Iris pigment epithelial cell (primary cell): Measurements from ENCODE around the gene TPM3.
"Not testable (repeated sequence)": the region's sequence is repeated elsewhere in the genome, so short reads cannot be mapped to it uniquely, and the experiment has no call there.

ENCODE experiments used
- DNase-seq: peaks from one replicate; pipeline ENCODE4 v3.0.0-alpha.2; 2011; ENCODE audit warnings: low read depth

The TPM3 gene

GRCh38 chr1:154205778-154206177, 13.9 kb upstream of the TPM3 start:
- not testable (repeated sequence) for DNase-seq

- DNase-seq, result no peak
These were observed 7.6 kb upstream of the TPM3 start for GRCh38 chr1:154199563-154199879.

GRCh38 chr1:154198756-154199562, 7.1 kb upstream of the TPM3 start:
- peak; percentile 69 for DNase-seq

- no peak for DNase-seq
These were observed 1.9 kb upstream of the TPM3 start for GRCh38 chr1:154193821-154194220.

GRCh38 chr1:154192476-154192875, 576 bp upstream of the TPM3 start:
- DNase-seq, result no peak

- peak; percentile 58 for DNase-seq
These were observed 1.4 kb downstream of the TPM3 start for GRCh38 chr1:154190550-154190949.

GRCh38 chr1:154186852-154187501, 4.9 kb downstream of the TPM3 start:
- DNase-seq, result no peak

- DNase-seq, result peak; percentile 56
These were observed 5.7 kb downstream of the TPM3 start for GRCh38 chr1:154186177-154186576.

GRCh38 chr1:154183046-154183915, 8.6 kb downstream of the TPM3 start:
- peak; percentile 97 for DNase-seq

GRCh38 chr1:154182344-154183045, 9.4 kb downstream of the TPM3 start:
- peak; percentile 95 for DNase-seq

- DNase-seq, result no peak
These were observed 10.0 kb downstream of the TPM3 start for GRCh38 chr1:154181944-154182343.

GRCh38 chr1:154179946-154180687, 11.8 kb downstream of the TPM3 start:
- DNase-seq, result no peak

- peak; percentile 39 for DNase-seq
These were observed 12.7 kb downstream of the TPM3 start for GRCh38 chr1:154178911-154179811.

GRCh38 chr1:154178013-154178412, 13.9 kb downstream of the TPM3 start:
- no peak for DNase-seq

GRCh38 chr1:154176337-154176736, 15.6 kb downstream of the TPM3 start:
- DNase-seq, result peak; percentile 86

- no peak for DNase-seq
These were observed 17.2 kb downstream of the TPM3 start for GRCh38 chr1:154174654-154175053.

- no peak for DNase-seq
These were observed 20.0 kb downstream of the TPM3 start for GRCh38 chr1:154171880-154172279.

- DNase-seq, result no peak
These were observed 20.7 kb downstream of the TPM3 start for GRCh38 chr1:154171223-154171583.

GRCh38 chr1:154170547-154171222, 21.2 kb downstream of the TPM3 start:
- peak; percentile 42 for DNase-seq

- no peak for DNase-seq
These were observed 24.4 kb downstream of the TPM3 start for GRCh38 chr1:154167461-154167860.
